Stimulated activated CD8-positive, alpha-beta memory T cell treated with anti-CD3 and anti-CD28 coated beads, Interleukin-4, amount 100 ng/mL, for 1 hour (primary cell): ENCODE results near the gene MAP7D1.

ENCODE experiments used
- DNase-seq, 2 donors: peaks; one replicate each; pipeline ENCODE4 v3.0.0-alpha.2; 2020; ENCODE audit warnings: low read depth in 2 of 2, low spot score in 1 of 2

Gene MAP7D1

DNA sequence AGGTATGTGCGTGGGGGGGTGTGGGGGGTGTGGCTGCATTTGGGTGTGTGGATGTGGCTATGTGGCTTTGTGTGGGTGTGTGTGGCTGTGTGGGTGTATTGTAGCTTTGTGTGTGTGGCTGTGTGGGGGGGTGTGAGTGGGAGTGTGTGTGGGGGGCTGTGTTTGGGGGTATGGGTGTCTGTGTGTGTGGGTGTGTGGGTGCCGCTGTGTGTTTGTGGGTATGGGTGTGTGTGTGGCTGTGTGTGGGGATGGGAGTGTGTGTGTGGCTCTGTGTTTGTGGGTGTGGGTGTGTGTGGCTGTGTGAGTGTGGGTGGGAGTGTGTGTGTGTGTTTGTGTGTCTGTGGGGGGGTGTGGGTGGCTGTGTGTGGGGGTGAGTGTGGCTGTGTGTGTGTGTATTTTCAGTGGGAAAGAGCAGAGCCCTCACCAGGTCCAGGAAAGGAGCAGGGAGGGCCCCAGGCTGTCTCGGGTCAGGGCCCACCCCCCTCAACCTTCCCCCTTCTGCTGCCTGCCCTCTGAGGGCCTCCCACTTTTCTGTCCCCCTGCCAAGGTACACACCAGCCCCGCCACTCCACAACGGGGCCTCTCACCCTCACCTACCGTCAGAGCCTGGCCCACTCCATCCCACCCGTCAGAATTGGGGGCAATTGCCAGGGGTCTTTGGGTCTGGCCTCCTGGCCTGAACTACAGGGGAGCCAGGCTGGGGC lies 29.0 kb upstream of the MAP7D1 start:
- no peak for DNase-seq

DNA sequence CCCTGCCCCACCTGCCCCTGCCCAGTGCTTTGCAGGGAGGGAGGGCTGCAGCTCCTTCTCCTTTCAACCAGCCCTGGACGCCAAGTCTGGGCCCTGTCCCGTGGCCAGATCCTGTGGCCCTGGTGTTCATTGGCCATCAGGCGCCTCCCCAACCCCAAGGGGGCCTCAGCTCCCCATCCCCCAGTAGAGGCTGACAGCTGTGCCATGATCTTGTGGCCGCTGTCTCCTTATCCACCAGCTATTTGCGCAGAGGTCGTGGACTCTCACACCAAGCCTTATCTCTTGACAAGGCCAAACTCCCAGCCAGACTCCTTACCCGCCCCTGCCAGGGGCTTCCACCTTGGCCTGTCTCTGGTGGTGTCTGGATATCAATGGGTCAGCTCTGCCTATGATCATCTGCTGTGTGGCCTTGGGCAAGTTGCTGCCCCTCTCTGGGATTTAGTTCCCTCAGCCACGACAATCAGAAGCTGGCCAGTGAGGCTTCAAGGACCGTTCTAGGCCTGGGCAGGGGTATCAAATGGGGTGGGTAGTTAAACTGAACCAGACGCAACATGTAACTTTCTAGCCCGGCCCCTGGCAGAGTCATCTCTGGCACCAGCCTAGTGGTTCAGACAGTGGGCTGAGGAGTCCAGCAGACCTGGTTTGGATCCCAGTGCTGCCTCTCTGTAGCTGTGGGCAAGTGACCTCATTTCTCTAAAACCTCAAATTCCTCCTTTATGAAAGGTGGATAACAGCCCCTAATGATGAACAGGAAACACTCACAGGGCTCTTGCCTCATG lies 27.6 kb upstream of the MAP7D1 start:
- DNase-seq, result no peak

GRCh38 chr1:36128905-36129206 lies 27.1 kb upstream of the MAP7D1 start:
- no peak for DNase-seq

DNA sequence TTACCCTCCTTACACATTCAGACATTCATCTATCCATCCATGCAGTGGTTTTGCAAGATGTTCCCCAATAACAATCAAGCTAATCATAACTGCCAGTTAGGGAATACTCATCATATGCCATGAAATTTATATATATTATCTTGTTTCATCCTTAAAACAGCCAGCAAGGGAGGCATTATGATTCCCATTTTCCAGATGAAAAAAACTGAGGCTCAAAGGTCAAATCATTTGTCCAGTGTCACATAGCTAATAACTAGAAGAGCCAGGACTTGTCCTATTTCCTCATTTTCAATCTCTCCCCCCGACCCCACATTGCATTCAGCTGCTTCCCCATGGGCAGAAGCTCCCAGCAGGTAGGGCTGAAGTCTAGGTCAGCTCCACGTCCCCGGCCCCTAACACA lies 23.9 kb upstream of the MAP7D1 start:
- no peak for DNase-seq

- DNase-seq, result no peak
These were observed 22.5 kb upstream of the MAP7D1 start for GRCh38 chr1:36133484-36133883.

DNA sequence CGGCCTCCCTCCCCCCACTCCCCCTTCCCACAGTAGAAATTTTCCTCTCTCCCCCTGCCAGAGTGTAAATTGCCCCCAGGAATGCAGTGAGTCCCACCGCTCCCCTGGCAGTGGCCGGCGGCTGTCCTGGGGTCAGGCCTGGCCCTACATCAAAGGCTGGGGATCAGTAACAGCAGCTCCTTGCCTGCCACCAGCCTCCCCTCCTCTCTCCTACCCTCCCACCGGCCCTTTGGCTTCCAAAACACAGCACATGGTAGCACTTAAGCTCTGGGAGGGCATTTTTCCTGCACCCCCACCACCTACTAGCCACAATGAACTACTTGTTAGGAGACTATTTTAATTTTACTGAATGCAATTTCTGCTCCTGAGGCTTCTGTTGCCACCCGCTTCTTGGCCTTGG lies 21.9 kb upstream of the MAP7D1 start:
- no peak for DNase-seq

DNA sequence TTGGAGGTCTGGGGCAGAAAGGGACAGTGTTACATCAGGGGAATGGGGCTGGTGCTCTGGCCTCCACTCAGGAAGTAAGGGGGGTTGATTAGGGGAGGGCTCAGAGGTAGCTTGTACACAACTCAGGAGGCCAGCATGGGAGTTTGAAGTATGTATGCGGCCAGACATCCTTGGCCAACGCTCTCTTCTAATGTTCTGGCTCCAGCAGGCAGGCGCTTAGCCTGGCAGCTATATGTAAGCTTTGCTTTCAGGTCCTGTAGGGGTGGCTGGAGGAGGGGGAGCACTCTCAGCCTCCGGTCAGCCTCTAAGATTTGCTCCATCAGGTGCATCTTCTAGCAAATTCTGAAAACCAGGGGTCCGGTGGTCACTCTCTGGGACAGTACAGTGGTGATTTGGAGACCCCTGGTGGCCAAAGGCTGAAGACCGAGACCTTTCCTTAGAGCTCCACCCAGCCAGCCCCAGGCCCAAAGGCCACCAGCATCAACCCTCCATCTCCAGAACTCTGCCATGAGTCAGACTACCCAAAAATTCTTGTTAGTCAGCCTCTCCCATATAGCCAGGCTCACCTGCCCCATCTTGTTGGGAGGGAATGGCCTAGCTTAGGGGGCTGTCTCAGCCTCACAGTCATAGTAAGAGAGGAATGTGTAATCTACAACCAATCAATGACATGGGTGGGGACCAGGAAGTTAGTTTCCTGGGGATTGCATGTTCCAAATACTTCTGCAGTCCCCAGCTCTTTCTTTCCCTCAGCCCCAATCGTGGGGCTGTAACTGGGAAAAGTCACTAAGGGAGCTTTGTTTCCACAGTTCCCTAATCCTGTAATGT lies 21.2 kb upstream of the MAP7D1 start:
- DNase-seq, result no peak

DNA sequence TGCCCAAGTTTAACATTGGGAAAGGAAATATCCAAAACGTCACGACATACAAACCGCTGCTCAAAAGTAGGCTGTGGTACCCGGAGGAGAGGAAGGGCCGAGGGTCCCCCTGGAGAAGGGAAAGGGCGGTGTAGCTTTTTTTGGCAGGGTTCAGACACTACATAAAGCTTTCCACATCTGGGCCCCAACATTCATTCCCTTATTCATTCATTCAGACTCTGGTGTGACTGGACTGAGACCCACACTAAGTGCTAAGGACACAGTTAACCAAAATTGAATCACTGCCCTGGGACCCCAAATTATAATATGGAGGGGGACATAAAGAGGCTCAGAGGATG lies 20.7 kb upstream of the MAP7D1 start:
- no peak for DNase-seq

DNA sequence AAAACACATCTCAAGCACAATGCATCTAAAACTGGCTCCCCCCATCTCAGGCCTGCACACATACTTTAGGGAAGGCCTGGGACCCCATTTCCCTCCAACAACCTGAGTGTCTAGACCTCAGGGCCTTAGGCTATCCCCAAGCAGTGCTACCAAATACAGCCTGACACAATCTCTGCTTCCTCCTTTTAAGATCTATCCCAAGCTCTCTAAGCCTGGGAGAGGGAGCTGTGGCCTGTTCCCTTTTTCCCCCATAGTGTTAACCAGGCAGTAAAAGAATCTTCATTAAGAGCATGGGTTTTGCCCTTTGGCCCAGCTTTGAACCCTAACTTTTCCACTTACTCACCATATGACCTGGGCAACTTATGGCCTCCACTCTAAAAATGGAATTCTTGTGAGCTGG lies 20.2 kb upstream of the MAP7D1 start:
- no peak for DNase-seq

- DNase-seq, result no peak
These were observed 19.4 kb upstream of the MAP7D1 start for GRCh38 chr1:36136535-36136934.

GRCh38 chr1:36137226-36137625 lies 18.7 kb upstream of the MAP7D1 start:
- DNase-seq, result no peak

DNA sequence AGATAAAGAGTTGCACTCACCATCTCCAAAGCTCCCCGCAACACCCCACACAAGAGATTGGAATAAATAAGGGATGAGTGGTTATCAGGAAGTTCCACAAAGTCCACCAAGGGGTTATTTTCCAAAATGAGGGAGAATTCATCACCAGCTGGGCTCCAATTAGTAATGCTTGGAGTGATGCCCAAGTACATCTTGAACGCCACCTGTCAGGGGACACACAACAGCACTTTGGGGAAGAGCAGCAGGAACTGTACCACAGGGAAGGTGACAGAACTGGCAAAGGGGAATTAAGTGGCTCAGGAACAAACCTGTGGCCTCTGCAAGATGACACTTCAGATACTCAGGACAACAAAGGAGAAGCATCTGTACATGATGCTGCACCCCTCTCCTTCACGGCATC lies 18.2 kb upstream of the MAP7D1 start:
- DNase-seq, result no peak

DNA sequence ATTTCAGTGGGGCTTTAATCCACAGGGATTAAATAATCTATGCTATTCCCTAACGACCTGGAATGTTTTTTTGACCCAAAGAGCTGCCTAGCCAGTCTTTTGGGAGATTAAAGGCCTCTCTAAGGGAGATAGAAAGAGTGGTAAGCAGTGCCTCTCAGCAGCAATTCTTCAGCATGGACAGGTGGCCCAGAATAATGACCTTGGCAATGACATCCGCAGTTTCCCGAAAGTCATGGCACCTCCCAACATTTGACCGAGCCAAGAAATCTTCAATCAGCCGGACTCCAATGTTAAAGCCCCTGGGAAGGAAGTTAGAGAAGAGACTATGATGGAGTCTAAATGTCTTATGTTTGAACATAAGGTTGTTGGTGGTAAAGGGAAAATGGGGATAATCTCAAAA lies 16.4 kb upstream of the MAP7D1 start:
- DNase-seq, result no peak

- DNase-seq, result no peak
These were observed 13.8 kb upstream of the MAP7D1 start for GRCh38 chr1:36142121-36142520.

- DNase-seq, result no peak
These were observed 12.5 kb upstream of the MAP7D1 start for GRCh38 chr1:36143424-36143823.

DNA sequence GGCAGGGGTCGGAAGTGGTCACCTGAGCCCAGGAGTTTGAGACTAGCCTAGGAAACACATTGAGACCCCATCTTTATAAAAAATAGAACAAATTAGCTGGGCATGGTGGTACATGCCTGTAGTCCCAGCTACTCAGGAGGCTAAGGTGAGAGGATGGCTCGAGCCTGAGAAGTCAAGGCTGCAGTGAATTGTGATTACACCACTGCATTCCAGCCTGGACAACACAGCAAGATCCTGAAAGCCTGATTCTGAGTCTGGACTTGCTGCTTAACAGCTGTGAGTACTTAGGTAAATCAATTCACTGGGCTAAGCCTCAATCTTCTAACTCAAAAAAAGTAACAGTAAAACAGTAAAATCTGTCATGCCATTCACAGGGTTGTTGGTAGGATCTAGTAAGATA lies 11.5 kb upstream of the MAP7D1 start:
- no peak for DNase-seq

DNA sequence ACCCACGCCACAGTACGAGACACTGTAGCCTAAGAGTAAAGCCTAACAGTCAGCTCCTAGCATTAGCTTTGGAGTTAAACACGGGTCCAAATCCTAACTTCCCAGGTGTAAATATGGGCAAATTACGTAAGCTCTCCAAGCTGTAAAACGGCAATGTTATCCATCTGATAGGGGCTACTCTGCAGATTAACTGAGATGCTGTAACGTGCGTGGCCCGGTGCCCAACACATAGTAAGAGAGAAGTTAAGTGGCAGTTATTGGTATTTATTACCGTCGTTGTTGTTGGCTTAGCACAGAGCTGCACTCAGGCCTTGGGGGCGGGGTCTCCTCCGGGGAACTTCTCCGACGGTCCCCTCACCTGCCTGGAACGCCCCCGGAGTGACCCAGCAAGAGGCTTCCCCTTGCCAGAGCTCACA lies 7.1 kb upstream of the MAP7D1 start:
- no peak for DNase-seq

- peak; percentile 96 to 98 for DNase-seq
These were observed 6.6 kb upstream of the MAP7D1 start, which contains the start of gene TRAPPC3 for GRCh38 chr1:36149237-36149972. Gene TRAPPC3 (minus strand): TSS chr1:36149486. CDS start chr1:36149378, 108 bp downstream.

DNA sequence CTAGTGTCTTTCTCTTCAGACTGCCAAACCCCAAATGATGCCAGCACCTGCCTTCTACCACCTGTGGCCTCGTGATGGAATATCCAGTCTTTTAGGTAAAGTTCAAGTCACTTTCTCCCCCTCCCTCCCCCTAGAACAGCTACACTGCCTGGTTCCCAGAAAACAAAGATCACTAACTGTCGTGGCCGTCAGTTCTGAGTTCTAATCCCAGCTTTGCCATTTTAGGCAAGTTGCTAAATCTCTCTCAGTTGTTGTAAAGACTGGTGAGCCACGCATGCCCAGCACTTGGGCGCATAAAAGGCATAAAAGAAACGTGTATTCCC lies 6.0 kb upstream of the MAP7D1 start:
- no peak for DNase-seq

DNA sequence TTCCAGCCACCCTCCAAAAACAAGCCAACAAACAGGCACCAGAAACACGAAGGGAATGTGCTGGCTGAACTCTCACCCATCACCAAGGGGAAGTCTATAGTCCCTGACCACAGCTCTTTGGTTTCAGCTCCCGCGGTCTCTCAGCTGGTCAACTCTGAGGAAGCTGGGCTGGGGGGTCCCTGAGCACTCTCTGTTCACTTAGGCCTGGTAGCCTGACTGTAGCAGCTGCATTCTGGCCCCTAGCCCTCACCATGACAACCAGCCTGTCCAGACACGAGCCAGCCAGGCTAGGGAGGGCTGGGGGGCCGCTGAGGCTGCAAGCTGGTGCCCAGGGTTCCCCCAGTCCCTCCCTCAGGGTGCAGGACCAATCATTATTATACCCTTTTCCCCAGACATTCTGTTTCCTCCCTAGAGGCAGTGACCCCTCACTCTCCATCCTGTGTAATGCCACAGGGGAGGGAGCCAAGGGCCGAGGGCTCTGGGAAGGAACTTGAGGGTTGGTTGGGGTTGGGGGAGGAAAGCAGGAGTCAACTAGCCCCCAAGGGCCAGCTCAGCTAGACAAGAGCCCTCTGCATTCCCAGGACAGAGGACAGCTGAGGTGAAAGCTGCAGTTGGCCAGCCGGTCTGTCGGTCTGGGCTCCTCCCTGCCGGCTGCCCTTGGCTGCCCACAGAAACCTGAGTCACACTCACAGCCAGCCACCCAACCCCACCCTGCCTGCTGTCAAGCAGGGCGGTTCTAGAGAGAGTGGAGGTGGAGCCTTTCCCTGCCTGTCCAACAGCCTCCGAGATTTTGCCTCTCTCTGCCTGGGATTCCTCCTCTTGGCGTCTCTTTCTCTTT lies 5.4 kb upstream of the MAP7D1 start:
- peak in 1 of 2 donors; percentile 54 for DNase-seq
